ENCODE results near the gene ECD. TPM values are rescaled to one million over a fixed set of nuclear protein-coding genes. Genes with fewer than 3 reads are reported as not detected.

The ECD gene
- polyA plus RNA-seq, 1 experiment: 43.9 TPM

DNA sequence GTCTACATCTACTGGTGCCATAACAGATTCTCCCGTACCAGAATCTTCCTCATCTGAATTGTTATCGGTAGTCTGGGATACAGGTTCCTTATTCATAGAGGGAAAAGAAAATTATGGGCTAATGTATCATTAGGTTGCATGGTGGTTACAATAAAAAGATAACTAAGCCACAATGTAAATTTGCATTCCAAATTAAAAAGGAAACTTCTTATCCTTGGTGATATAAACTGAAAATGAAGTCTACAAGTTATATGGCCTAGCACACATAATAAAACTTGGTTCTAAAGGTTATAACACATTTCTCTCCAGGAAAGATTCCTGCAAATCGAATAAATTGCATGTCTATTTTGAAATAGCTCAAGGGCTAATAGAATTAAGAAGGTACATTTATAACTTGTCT is 33.1 kb downstream of the ECD start:
- no peak for TF ChIP-seq CTCF (IDR thresholded peaks at IDR 0.05; ENCODE audit: low read depth, low read length)
- CTCF ChIA-PET: interaction anchor here (2.6 kb wide), 1 partner anchor 25 kb away, joined by 9 read pairs; no protein-coding TSS in a partner anchor
- DNase-seq (ENCODE audit: low read depth, low spot score): no peak
- Histone ChIP-seq H3K4me3 (ENCODE audit: low read depth, low read length) (no peak overlapping the region), H3K27me3 (ENCODE audit: control insufficient read depth, insufficient read depth, low read length) (no peaks in the 10 kb centered on the region), H3K27ac (ENCODE audit: low read depth, low read length) (no peak overlapping the region), H3K9me3 (ENCODE audit: control insufficient read depth, insufficient read depth, low read length) (no peaks in the 10 kb centered on the region)
- POLR2A ChIA-PET: no interaction called here

DNA sequence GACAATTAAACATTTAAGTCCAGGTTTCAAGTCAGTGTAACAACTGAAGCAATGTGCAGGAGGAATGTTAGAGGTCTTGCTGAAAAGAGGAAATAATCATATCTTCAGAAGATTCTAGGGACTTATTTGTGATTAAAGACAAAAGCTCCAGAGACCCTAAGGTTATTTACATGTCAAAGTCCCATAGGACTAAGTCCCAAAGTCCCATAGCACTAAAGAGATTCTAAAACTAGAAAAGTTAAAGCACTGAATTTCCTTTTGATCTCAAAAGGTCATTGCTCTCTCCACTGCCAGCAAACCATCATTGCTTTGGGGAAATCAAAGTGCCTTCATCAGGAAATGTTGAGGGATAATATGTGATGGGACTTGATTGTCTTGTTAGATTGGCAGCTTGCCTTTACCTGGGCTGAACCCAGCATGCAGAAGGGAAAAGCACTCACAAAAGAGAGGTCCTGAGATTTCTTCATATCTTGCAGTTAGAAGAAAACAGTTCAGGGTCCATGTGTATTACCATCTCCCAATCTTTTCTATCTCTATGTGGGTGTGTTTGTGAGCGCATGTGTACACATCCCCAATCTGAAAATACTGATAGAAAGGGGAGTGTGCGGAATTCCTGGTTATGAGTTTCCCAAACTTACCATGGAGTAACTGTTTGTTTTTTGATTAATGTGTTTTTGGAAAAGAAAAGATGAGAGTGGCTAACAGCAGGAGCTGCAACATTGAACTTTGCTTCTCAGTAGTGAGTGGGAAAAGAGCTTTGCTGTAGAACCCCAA is 35.7 kb downstream of the ECD start:
- no peak overlapping the region for H3K4me3 ChIP-seq (ENCODE audit: low read depth, low read length)
- H3K27me3 ChIP-seq (ENCODE audit: control insufficient read depth, insufficient read depth, low read length): no peaks in the 10 kb centered on the region
- ChIA-PET CTCF (interaction anchor here (1.3 to 1.7 kb wide), 2 partner anchors 27 to 36 kb away, joined by 3 to 20 read pairs; partner anchors contain the start of gene P4HA1), POLR2A (no interaction called here)
- H3K27ac ChIP-seq (ENCODE audit: low read depth, low read length): no peak overlapping the region
- no peaks in the 10 kb centered on the region for H3K9me3 ChIP-seq (ENCODE audit: control insufficient read depth, insufficient read depth, low read length)
- DNase-seq (ENCODE audit: low read depth, low spot score): no peak
- no peak for TF ChIP-seq CTCF (IDR thresholded peaks at IDR 0.05; ENCODE audit: low read depth, low read length)

GRCh38 chr10:73131301-73131700 is 36.5 kb downstream of the ECD start:
- DNase-seq (ENCODE audit: low read depth, low spot score): no peak
- CTCF ChIA-PET: interaction anchor here (1.0 kb wide), 1 partner anchor 28 kb away, joined by 5 read pairs; no protein-coding TSS in a partner anchor
- POLR2A ChIA-PET: no interaction called here

DNA sequence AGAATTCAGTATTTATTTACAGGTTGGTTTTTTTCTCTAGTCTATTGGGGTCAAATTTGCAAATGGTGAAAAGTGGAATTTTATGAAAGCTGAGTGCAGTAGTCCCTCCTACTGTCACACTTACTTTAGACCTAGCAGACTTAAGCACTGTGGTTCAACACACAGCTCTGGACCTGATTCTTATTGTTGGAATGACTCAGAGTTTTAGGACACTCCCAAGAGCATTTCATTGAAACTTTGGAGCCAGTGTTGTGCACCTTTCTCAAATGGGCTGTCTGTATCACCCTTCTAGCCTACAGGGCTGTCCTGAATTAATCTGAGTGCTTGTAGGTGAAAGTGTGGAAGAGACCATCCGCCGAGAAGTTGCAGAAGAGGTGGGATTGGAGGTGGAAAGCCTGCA is 41.5 kb downstream of the ECD start:
- no peaks in the 10 kb centered on the region for H3K9me3 ChIP-seq (ENCODE audit: control insufficient read depth, insufficient read depth, low read length)
- DNase-seq (ENCODE audit: low read depth, low spot score): no peak
- ChIA-PET POLR2A (interaction anchor here (0.6 to 0.7 kb wide), 2 partner anchors 12 to 31 kb away, joined by 3 to 4 read pairs; no protein-coding TSS in a partner anchor), CTCF (interaction anchor here (0.5 to 1.5 kb wide), 2 partner anchors 12 to 33 kb away, joined by 4 to 7 read pairs; no protein-coding TSS in a partner anchor)
- H3K27ac ChIP-seq (ENCODE audit: low read depth, low read length): no peak overlapping the region
- H3K4me3 ChIP-seq (ENCODE audit: low read depth, low read length): no peak overlapping the region
- TF ChIP-seq CTCF (IDR thresholded peaks at IDR 0.05; ENCODE audit: low read depth, low read length): no peak
- H3K27me3 ChIP-seq (ENCODE audit: control insufficient read depth, insufficient read depth, low read length): no peaks in the 10 kb centered on the region

More at GRCh38 chr10:73131301-73131700, 36.5 kb downstream of the ECD start:
- no peaks in the 10 kb centered on the region for H3K27me3 ChIP-seq (ENCODE audit: control insufficient read depth, insufficient read depth, low read length)
- no peak overlapping the region for H3K27ac ChIP-seq (ENCODE audit: low read depth, low read length)
- TF ChIP-seq CTCF (IDR thresholded peaks at IDR 0.05; ENCODE audit: low read depth, low read length): no peak
- no peak overlapping the region for H3K4me3 ChIP-seq (ENCODE audit: low read depth, low read length)
- H3K9me3 ChIP-seq (ENCODE audit: control insufficient read depth, insufficient read depth, low read length): no peaks in the 10 kb centered on the region

GRCh38 chr10:73119952-73120351 is 47.9 kb downstream of the ECD start:
- Histone ChIP-seq H3K9me3 (ENCODE audit: control insufficient read depth, insufficient read depth, low read length) (no peaks in the 10 kb centered on the region), H3K4me3 (ENCODE audit: low read depth, low read length) (no peak overlapping the region), H3K27ac (ENCODE audit: low read depth, low read length) (no peak overlapping the region), H3K27me3 (ENCODE audit: control insufficient read depth, insufficient read depth, low read length) (no peaks in the 10 kb centered on the region)
- no peak for DNase-seq (ENCODE audit: low read depth, low spot score)
- ChIA-PET CTCF (no interaction called here), POLR2A (no interaction called here)
- TF ChIP-seq CTCF (IDR thresholded peaks at IDR 0.05; ENCODE audit: low read depth, low read length): no peak

Measured in AG04450 (cell line).